Psoas muscle (tissue), 8 donors: ENCODE results near the gene RPS15. TPM values are rescaled to one million over a fixed set of nuclear protein-coding genes. Genes with fewer than 3 reads are reported as not detected.

Source experiments
- ATAC-seq, 4 donors: fragments of 200-7000 bp; cut with Tn5 transposase; one replicate each; pipeline ENCODE4 v1.9.1; 2020; ENCODE audit warnings: moderate library complexity in 3 of 4, mild to moderate bottlenecking in 2 of 4
- DNase-seq, 2 donors: peaks; one replicate each; pipeline ENCODE4 v3.0.0-alpha.2; 2020
- H3K27ac ChIP-seq: fragments of 200-600 bp; one replicate; pipeline ENCODE4 v1.8.0; 2022
- H3K27me3 ChIP-seq, 3 donors: fragments of 200-600 bp in 1 of 3; one replicate each; pipeline versions ENCODE4 v1.6.1 to v1.8.0; 2013 to 2022; ENCODE audit warnings: low read length in 2 of 3, mild to moderate bottlenecking in 2 of 3, moderate library complexity in 1 of 3; ENCODE audit not compliant: insufficient read depth in 3 of 3
- H3K36me3 ChIP-seq, 2 donors: fragments of 200-600 bp in 1 of 2; one replicate each; pipeline versions ENCODE4 v1.6.1 to v1.8.0; 2013 to 2022; ENCODE audit warnings: low read depth in 1 of 2, mild to moderate bottlenecking in 1 of 2, moderate library complexity in 1 of 2; ENCODE audit not compliant: insufficient read depth in 1 of 2
- H3K4me1 ChIP-seq: fragments of 200-600 bp; one replicate; pipeline ENCODE4 v1.8.0; 2022
- H3K4me3 ChIP-seq: fragments of 200-600 bp; one replicate; pipeline ENCODE4 v1.8.0; 2022; ENCODE audit warnings: mild to moderate bottlenecking
- H3K9me3 ChIP-seq: fragments of 200-600 bp; one replicate; pipeline ENCODE4 v1.8.0; 2022
- WGBS, 3 donors: extraction: QIAGEN DNeasy Blood & Tissue Kit; methylation state at CpG; one replicate each; pipeline versions ENCODE4 v1.1.6 to v1.1.7; 2013; 5-methylcytosine and 5-hydroxymethylcytosine counted together
- intact Hi-C, 2 donors: fragments of 100-400 bp; cut with DNase I; formaldehyde crosslinking; loops; one replicate each; pipeline versions ENCODE4 v1.11.0 to v1.14.2; 2022
- polyA plus RNA-seq, 3 donors: library from polyadenylated mRNA; stranded (reverse); fragments of 200-250 nt; gene quantifications; one replicate each; pipeline ENCODE4 v1.2.3, GENCODE V29; 2013
- total RNA-seq, 4 donors: library from RNA; stranded (reverse); fragmentation: NEBNext Ultra II Directional in 2 of 4; extraction: Animal tissue kit (Norgen Biotek cat#: 25700) in 2 of 4; gene quantifications; one replicate each; pipeline versions ENCODE4 v1.2.1 to v1.2.4, GENCODE V29; 2021 to 2023
- TF ChIP-seq, protein P1 (sequence below): fragments of 200-600 bp; IDR thresholded peaks from one replicate; pipeline ENCODE4 v1.8.0; 2022; ENCODE audit warnings: antibody characterized with exemption
- donor health status: healthy with polysubstance abuse.
- donor health status: DM: no; HTN: no; CAD: no; lungs with moderate emphysema.
- donor health status: Bipolar disorder and iron deficiency.
- donor health status: healthy.
- donor health status: DM: yes; HTN: yes; CAD: no.
- donor health status: DM: no; HTN: no; CAD: no.
- donor health status: DM: no; HTN: no; CAD: no.
- donor health status: DM: yes; HTN: yes; CAD: no.

The RPS15 gene
- total and polyA plus RNA-seq, 7 donors, result 697 to 4,077 (median 992) TPM

DNA sequence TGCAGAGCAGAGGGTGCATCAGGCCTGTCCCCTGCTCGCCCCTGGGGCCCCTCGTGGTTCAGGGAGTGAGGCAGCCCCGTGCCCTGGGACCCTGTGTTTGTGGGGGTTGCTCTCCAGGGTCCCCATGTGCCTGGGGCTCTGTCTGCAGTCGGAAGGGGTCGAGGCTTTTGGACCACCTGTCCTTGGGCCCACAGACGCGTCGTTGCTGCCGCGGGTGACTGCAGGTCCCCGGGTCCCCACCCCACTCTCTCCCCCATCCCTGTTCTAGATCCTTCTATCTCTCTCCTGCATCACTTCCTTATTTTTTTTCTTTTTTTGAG, 50.0 kb downstream of the RPS15 start:
- Histone ChIP-seq H3K9me3 (no peaks in the 10 kb centered on the region), H3K36me3 (no peaks in the 10 kb centered on the region), H3K27ac (no peak overlapping the region), H3K4me1 (peaks cover 7% of the 10 kb centered on the region), H3K27me3 (no peaks in the 10 kb centered on the region), H3K4me3 (no peak overlapping the region)
- TF ChIP-seq, protein P1, sequence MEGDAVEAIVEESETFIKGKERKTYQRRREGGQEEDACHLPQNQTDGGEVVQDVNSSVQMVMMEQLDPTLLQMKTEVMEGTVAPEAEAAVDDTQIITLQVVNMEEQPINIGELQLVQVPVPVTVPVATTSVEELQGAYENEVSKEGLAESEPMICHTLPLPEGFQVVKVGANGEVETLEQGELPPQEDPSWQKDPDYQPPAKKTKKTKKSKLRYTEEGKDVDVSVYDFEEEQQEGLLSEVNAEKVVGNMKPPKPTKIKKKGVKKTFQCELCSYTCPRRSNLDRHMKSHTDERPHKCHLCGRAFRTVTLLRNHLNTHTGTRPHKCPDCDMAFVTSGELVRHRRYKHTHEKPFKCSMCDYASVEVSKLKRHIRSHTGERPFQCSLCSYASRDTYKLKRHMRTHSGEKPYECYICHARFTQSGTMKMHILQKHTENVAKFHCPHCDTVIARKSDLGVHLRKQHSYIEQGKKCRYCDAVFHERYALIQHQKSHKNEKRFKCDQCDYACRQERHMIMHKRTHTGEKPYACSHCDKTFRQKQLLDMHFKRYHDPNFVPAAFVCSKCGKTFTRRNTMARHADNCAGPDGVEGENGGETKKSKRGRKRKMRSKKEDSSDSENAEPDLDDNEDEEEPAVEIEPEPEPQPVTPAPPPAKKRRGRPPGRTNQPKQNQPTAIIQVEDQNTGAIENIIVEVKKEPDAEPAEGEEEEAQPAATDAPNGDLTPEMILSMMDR, result no peak
- DNase-seq (no peak), ATAC-seq (no peak)
- intact Hi-C loops, result no loop called here
- WGBS, 3 donors, result 85 to 95% (median 88%) methylated on average over 9 to 11 of the region's 11 CpGs

DNA sequence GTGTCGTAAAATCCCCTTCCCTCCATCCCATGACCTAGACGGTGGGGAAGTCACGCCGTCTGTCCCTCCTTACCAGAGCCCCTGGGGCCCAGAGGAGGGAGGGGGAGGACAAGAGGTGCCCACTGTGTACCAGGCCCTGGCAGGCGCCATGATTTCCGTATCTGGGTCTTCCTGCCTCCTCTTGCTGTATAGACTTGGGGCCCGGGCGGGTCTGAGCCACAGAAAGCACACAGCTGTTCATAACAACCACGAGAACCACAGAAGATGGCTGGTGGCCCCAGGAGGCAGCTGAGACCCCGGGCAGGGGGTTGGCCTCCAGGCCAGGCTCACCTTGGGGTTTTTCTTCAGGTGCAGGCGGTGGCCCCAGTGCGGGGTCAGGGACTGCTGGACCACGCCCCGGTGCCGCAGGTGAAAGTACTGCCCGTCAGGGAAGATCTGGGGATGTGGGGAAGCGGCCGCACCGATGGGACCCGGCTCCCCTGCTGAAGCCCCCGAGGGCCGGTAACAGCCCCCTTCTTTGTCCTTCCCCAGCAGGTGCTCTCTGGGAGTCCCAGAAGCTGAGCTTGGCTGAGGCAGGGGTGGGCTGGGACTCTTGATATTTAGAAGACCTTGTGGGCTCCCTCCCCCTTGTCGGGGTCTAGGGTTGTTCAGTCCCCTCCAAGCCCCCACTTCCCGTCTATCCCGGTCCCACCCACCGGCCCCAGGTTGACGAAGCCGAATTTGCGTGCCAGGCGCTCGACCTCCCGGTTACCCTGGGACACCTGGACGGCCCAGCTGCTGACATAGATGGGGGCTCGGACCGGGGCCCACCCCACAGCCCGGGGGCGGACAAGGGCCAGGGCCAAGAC, 51.5 kb downstream of the RPS15 start:
- Histone ChIP-seq H3K36me3 (no peaks in the 10 kb centered on the region), H3K27me3 (no peaks in the 10 kb centered on the region), H3K9me3 (no peaks in the 10 kb centered on the region), H3K4me3 (peak overlapping the region; percentile 73), H3K4me1 (peaks cover 7% of the 10 kb centered on the region), H3K27ac (peak overlapping the region; percentile 72)
- 22 to 30% (median 25%) methylated on average over 31 to 37 of the region's 37 CpGs for WGBS, 3 donors
- ATAC-seq (no peak), DNase-seq (peak; percentile 18 to 62)
- TF ChIP-seq, protein P1, result no peak
- intact Hi-C loops, result loop anchor here in 1 of 2 donors (2.0 kb wide), 1 partner anchor 19 kb away; no protein-coding TSS in a partner anchor

Other genes starting within 250 kb of the RPS15 start
- 10 to 100 TPM; 83.5 to 95.0 (median 88.3) TPM for gene STK11, start 232.6 kb upstream of the RPS15 start, total RNA-seq
- gene STK11, start 232.6 kb upstream of the RPS15 start, polyA plus RNA-seq, result 100 to 1,000 TPM in 1 of 3 donors, 10 to 100 TPM in 2; 64.9 to 133 (median 83.4) TPM
- gene CBARP, start 200.4 kb upstream of the RPS15 start, total RNA-seq, result 1 to 10 TPM in 2 of 4 donors, under 1 TPM in 2; 0.41 to 4.0 (median 1.5) TPM
- gene CBARP, start 200.4 kb upstream of the RPS15 start, polyA plus RNA-seq, result 10 to 100 TPM in 1 of 3 donors, under 1 TPM in 2; 0.75 to 19.0 (median 0.88) TPM
- 100 to 1,000 TPM; 362 to 759 (median 472) TPM for gene ATP5F1D, start 196.6 kb upstream of the RPS15 start, total RNA-seq
- gene ATP5F1D, start 196.6 kb upstream of the RPS15 start, polyA plus RNA-seq, result 100 to 1,000 TPM; 310 to 858 (median 690) TPM
- 100 to 1,000 TPM in 3 of 4 donors, 10 to 100 TPM in 1; 84.7 to 331 (median 217) TPM for gene MIDN, start 189.8 kb upstream of the RPS15 start, total RNA-seq
- 100 to 1,000 TPM in 1 of 3 donors, 10 to 100 TPM in 2; 29.2 to 147 (median 36.4) TPM for gene MIDN, start 189.8 kb upstream of the RPS15 start, polyA plus RNA-seq
- 100 to 1,000 TPM; 137 to 591 (median 245) TPM for gene CIRBP, start 169.1 kb upstream of the RPS15 start, total RNA-seq
- 100 to 1,000 TPM; 249 to 321 (median 317) TPM for gene CIRBP, start 169.1 kb upstream of the RPS15 start, polyA plus RNA-seq
- gene FAM174C, start 162.9 kb upstream of the RPS15 start, total RNA-seq, result 10 to 100 TPM in 3 of 4 donors, 1 to 10 TPM in 1; 9.0 to 18.1 (median 14.0) TPM
- gene FAM174C, start 162.9 kb upstream of the RPS15 start, polyA plus RNA-seq, result 10 to 100 TPM; 21.8 to 88.8 (median 47.6) TPM
- not detected for gene EFNA2, start 152.5 kb upstream of the RPS15 start, total RNA-seq
- gene EFNA2, start 152.5 kb upstream of the RPS15 start, polyA plus RNA-seq, result not detected
- gene NDUFS7, start 54.5 kb upstream of the RPS15 start, total RNA-seq, result 100 to 1,000 TPM; 230 to 338 (median 308) TPM
- 100 to 1,000 TPM; 177 to 423 (median 294) TPM for gene NDUFS7, start 54.5 kb upstream of the RPS15 start, polyA plus RNA-seq
- gene GAMT, start 36.9 kb upstream of the RPS15 start, total RNA-seq, result 100 to 1,000 TPM; 227 to 339 (median 232) TPM
- gene GAMT, start 36.9 kb upstream of the RPS15 start, polyA plus RNA-seq, result 100 to 1,000 TPM; 162 to 464 (median 351) TPM
- 100 to 1,000 TPM in 1 of 4 donors, 10 to 100 TPM in 3; 59.9 to 122 (median 86.9) TPM for gene DAZAP1, start 30.8 kb upstream of the RPS15 start, total RNA-seq
- 100 to 1,000 TPM in 1 of 3 donors, 10 to 100 TPM in 2; 68.9 to 103 (median 94.1) TPM for gene DAZAP1, start 30.8 kb upstream of the RPS15 start, polyA plus RNA-seq
- gene APC2, start 11.7 kb downstream of the RPS15 start, total RNA-seq, result under 1 TPM; 0.04 to 0.06 (median 0.05) TPM
- gene APC2, start 11.7 kb downstream of the RPS15 start, polyA plus RNA-seq, result under 1 TPM in 2 of 3 donors, not detected in 1; 0.01 to 0.03 TPM
- gene C19orf25, start 40.8 kb downstream of the RPS15 start, total RNA-seq, result 10 to 100 TPM in 3 of 4 donors, 1 to 10 TPM in 1; 8.1 to 20.1 (median 14.7) TPM
- 10 to 100 TPM; 19.9 to 45.0 (median 30.4) TPM for gene C19orf25, start 40.8 kb downstream of the RPS15 start, polyA plus RNA-seq
- 1 to 10 TPM in 1 of 4 donors, under 1 TPM in 3; 0.57 to 1.5 (median 0.93) TPM for gene PCSK4, start 52.0 kb downstream of the RPS15 start, total RNA-seq
- 1 to 10 TPM in 1 of 3 donors, under 1 TPM in 2; 0.74 to 1.3 (median 0.84) TPM for gene PCSK4, start 52.0 kb downstream of the RPS15 start, polyA plus RNA-seq
- gene REEP6, start 52.8 kb downstream of the RPS15 start, total RNA-seq, result 1 to 10 TPM in 3 of 4 donors, under 1 TPM in 1; 0.23 to 2.0 (median 1.4) TPM
- gene REEP6, start 52.8 kb downstream of the RPS15 start, polyA plus RNA-seq, result 1 to 10 TPM in 1 of 3 donors, under 1 TPM in 2; 0.55 to 1.5 (median 0.78) TPM
- gene ADAMTSL5, start 74.6 kb downstream of the RPS15 start, total RNA-seq, result 10 to 100 TPM in 3 of 4 donors, 1 to 10 TPM in 1; 8.1 to 20.1 (median 14.1) TPM
- 10 to 100 TPM in 1 of 3 donors, 1 to 10 TPM in 2; 3.9 to 12.6 (median 9.7) TPM for gene ADAMTSL5, start 74.6 kb downstream of the RPS15 start, polyA plus RNA-seq
- gene PLK5, start 85.7 kb downstream of the RPS15 start, total RNA-seq, result not detected
- under 1 TPM in 2 of 3 donors, not detected in 1; 0.03 to 0.35 TPM for gene PLK5, start 85.7 kb downstream of the RPS15 start, polyA plus RNA-seq
- 1 to 10 TPM; 2.4 to 3.7 (median 3.0) TPM for gene MEX3D, start 129.9 kb downstream of the RPS15 start, total RNA-seq
- 1 to 10 TPM in 1 of 3 donors, under 1 TPM in 2; 0.70 to 2.5 (median 0.87) TPM for gene MEX3D, start 129.9 kb downstream of the RPS15 start, polyA plus RNA-seq
- 10 to 100 TPM; 44.1 to 83.6 (median 62.8) TPM for gene MBD3, start 154.5 kb downstream of the RPS15 start, total RNA-seq
- 100 to 1,000 TPM in 2 of 3 donors, 10 to 100 TPM in 1; 83.6 to 137 (median 119) TPM for gene MBD3, start 154.5 kb downstream of the RPS15 start, polyA plus RNA-seq
- 100 to 1,000 TPM; 408 to 534 (median 501) TPM for gene UQCR11, start 167.1 kb downstream of the RPS15 start, total RNA-seq
- gene UQCR11, start 167.1 kb downstream of the RPS15 start, polyA plus RNA-seq, result 100 to 1,000 TPM; 320 to 337 (median 334) TPM
- gene TCF3, start 214.2 kb downstream of the RPS15 start, total RNA-seq, result 10 to 100 TPM; 20.1 to 26.7 (median 23.0) TPM
- 10 to 100 TPM; 24.6 to 33.8 (median 31.2) TPM for gene TCF3, start 214.2 kb downstream of the RPS15 start, polyA plus RNA-seq